Smooth muscle cell (in vitro differentiated cells): ENCODE data around the gene RSPO3. TPM values are rescaled to one million over a fixed set of nuclear protein-coding genes. Genes with fewer than 3 reads are reported as not detected.
A peak's percentile ranks its signal among the peaks of the same experiment; 100 is the strongest.

ENCODE experiments used
- DNase-seq: peaks from one replicate; lab custom pipeline; 2025; ENCODE audit not compliant: unreplicated experiment; lab: John Stamatoyannopoulos, UW
- H2AFZ ChIP-seq: fragments of 200-600 bp; sonication (generic); 2 replicates; pipeline ENCODE4 v1.6.0; 2016; ENCODE audit warnings: antibody characterized with exemption, low read depth, mild to moderate bottlenecking
- H3F3A ChIP-seq: fragments of 200-600 bp; sonication (generic); 2 replicates; pipeline ENCODE4 v1.6.0; 2017; ENCODE audit warnings: antibody characterized with exemption, low read depth
- H3K27ac ChIP-seq: fragments of 200-600 bp; sonication (generic); 2 replicates; pipeline ENCODE4 v1.5.1; 2016; ENCODE audit warnings: low read depth, mild to moderate bottlenecking
- H3K27me3 ChIP-seq: fragments of 200-600 bp; sonication (generic); 2 replicates; pipeline ENCODE4 v1.6.1; 2016; ENCODE audit warnings: low read depth, mild to moderate bottlenecking
- H3K36me3 ChIP-seq: fragments of 200-600 bp; sonication (generic); 2 replicates; pipeline ENCODE4 v1.5.1; 2016; ENCODE audit warnings: low read depth
- H3K4me1 ChIP-seq: fragments of 200-600 bp; sonication (generic); 2 replicates; pipeline ENCODE4 v1.5.1; 2016; ENCODE audit warnings: low read depth
- H3K4me2 ChIP-seq: fragments of 200-600 bp; sonication (generic); 2 replicates; pipeline ENCODE4 v1.6.0; 2016; ENCODE audit warnings: mild to moderate bottlenecking
- H3K4me3 ChIP-seq: fragments of 200-600 bp; sonication (generic); 2 replicates; pipeline ENCODE4 v1.5.1; 2016; ENCODE audit warnings: mild to moderate bottlenecking
- H3K79me2 ChIP-seq: fragments of 200-600 bp; sonication (generic); 2 replicates; pipeline ENCODE4 v1.6.0; 2016; ENCODE audit warnings: low read depth, mild to moderate bottlenecking
- H3K9ac ChIP-seq: fragments of 200-600 bp; sonication (generic); 2 replicates; pipeline ENCODE4 v1.6.0; 2016; ENCODE audit warnings: low read depth
- H3K9me3 ChIP-seq: fragments of 200-600 bp; sonication (generic); replicated peaks from 2 replicates; pipeline ENCODE4 v1.5.1; 2016; ENCODE audit warnings: low read depth
- H4K20me1 ChIP-seq: fragments of 200-600 bp; sonication (generic); 2 replicates; pipeline ENCODE4 v1.6.0; 2016; ENCODE audit warnings: low read depth
- WGBS: methylation state at CpG from one replicate; pipeline ENCODE4 v1.1.7; 2016; ENCODE audit warnings: low lambda C conversion rate; 5-methylcytosine and 5-hydroxymethylcytosine counted together
- polyA plus RNA-seq: library from polyadenylated mRNA; unstranded; fragments of >200 nt; fragmentation: Nextera tagmentation; extraction: Ambion mirVana; gene quantifications from 2 replicates; pipeline ENCODE4 v1.2.1, GENCODE V29; 2016
- total RNA-seq: library from RNA; depleted of rRNA; stranded (reverse); fragments of >200 nt; gene quantifications from 2 replicates; pipeline ENCODE4 v1.2.3, GENCODE V29; 2014
- TF ChIP-seq, protein P1 (sequence below): fragments of 200-600 bp; sonication (generic); IDR thresholded peaks from 2 replicates; pipeline ENCODE4 v1.5.1; 2017; ENCODE audit warnings: borderline replicate concordance, mild to moderate bottlenecking, antibody characterized with exemption; ENCODE audit not compliant: insufficient read depth, poor library complexity, severe bottlenecking

RSPO3 gene
- total and polyA plus RNA-seq, 2 experiments from 2014 or later: 28.8 to 70.1 TPM

DNA sequence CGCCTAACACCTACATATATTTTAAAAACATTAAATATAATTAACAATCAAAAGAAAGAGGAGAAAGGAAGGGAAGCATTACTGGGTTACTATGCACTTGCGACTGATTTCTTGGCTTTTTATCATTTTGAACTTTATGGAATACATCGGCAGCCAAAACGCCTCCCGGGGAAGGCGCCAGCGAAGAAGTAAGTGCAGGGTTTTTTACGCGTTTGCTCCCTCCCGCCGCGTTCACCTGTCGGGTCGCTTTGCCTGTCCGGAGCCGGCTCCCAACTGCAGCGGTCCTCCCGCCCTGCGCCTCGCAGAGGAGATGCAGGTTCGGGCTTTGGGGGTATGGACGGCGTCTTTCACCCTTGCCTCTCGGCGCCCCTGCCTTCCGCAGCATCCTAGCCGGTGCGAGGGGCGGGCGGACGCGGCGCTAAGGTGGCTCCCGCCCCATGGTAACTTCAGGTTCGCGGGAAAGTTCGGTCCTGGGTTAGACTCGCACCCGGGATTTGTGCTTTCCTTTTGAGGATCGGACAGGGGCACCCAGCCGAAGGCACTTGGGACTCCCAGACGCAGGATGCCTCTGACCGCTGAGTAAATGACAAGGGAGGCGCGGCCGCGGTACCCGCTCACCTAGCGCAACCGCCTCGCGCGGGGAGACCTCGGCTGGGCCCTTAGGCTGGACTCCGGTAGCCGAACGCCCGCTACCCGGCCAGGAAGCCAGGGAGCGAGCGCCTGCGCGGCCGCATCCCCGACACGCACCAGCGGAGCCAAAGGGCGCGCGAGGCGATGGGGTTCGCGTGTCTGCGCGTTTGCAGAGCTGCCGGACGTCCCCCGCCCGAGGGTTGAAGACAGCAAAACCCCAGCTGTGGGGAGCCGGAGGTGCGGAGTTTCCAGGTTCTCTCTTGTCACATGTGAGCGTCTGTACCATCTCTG is 891 bp downstream of the RSPO3 start:
- Histone ChIP-seq H3K27me3 (peaks cover 5% of the 10 kb centered on the region), H3K79me2 (peaks cover 57% of the 10 kb centered on the region), H3K36me3 (no peaks in the 10 kb centered on the region), H3K4me3 (peak overlapping the region; percentile 71), H2AFZ (peak overlapping the region; percentile 77), H3K4me1 (peaks cover 12% of the 10 kb centered on the region), H3K4me2 (peak overlapping the region; percentile 92), H3K9ac (peak overlapping the region; percentile 32), H3F3A (no peaks in the 10 kb centered on the region), H4K20me1 (peaks cover 29% of the 10 kb centered on the region), H3K9me3 (no peaks in the 10 kb centered on the region), H3K27ac (no peak overlapping the region)
- TF ChIP-seq, protein P1, sequence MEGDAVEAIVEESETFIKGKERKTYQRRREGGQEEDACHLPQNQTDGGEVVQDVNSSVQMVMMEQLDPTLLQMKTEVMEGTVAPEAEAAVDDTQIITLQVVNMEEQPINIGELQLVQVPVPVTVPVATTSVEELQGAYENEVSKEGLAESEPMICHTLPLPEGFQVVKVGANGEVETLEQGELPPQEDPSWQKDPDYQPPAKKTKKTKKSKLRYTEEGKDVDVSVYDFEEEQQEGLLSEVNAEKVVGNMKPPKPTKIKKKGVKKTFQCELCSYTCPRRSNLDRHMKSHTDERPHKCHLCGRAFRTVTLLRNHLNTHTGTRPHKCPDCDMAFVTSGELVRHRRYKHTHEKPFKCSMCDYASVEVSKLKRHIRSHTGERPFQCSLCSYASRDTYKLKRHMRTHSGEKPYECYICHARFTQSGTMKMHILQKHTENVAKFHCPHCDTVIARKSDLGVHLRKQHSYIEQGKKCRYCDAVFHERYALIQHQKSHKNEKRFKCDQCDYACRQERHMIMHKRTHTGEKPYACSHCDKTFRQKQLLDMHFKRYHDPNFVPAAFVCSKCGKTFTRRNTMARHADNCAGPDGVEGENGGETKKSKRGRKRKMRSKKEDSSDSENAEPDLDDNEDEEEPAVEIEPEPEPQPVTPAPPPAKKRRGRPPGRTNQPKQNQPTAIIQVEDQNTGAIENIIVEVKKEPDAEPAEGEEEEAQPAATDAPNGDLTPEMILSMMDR: no peak
- no peak for DNase-seq
- under 1% methylated on average over 81 of the region's 82 CpGs for WGBS

DNA sequence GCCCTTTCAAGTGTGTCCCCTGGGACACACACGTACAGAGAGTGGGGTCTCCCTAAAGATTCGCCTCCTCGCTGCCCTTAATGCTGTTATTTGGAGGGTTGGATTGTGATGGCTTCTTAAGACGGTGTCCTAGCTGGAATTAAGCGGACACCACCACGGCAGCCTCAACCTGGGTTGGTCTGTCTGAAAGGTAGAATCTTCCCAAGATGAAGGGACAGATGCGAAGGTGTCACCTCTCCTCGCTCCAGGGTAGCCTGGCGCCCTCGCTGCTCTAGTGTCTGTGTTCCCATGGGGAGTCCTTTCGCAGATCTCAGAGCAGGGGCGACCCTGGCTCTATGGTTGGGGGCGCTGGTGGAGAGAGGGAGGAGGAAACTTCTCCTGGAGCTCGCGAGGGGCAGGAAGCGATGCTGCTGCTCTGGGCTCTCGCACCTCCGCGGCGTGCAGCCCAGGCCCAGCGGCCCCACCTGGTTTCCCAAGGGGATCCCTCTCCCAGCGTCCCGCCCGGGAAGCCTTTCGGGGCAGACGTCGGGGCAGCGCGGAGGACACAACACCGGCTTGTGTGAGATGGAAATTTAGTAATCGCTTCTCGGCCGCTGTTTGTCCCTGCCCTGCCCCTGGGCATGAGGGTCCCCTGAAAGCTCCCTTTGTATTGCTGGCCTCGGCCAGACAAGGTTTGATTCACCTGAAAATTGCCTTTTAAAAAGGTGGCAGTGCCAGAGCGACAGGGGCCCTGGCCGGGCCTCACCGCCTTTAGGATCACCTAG is 1.7 kb downstream of the RSPO3 start:
- H2AFZ ChIP-seq: peak overlapping the region; percentile 77
- WGBS: 3% methylated on average over 37 of the region's 37 CpGs
- peak overlapping the region; percentile 71 for H3K4me3 ChIP-seq

DNA sequence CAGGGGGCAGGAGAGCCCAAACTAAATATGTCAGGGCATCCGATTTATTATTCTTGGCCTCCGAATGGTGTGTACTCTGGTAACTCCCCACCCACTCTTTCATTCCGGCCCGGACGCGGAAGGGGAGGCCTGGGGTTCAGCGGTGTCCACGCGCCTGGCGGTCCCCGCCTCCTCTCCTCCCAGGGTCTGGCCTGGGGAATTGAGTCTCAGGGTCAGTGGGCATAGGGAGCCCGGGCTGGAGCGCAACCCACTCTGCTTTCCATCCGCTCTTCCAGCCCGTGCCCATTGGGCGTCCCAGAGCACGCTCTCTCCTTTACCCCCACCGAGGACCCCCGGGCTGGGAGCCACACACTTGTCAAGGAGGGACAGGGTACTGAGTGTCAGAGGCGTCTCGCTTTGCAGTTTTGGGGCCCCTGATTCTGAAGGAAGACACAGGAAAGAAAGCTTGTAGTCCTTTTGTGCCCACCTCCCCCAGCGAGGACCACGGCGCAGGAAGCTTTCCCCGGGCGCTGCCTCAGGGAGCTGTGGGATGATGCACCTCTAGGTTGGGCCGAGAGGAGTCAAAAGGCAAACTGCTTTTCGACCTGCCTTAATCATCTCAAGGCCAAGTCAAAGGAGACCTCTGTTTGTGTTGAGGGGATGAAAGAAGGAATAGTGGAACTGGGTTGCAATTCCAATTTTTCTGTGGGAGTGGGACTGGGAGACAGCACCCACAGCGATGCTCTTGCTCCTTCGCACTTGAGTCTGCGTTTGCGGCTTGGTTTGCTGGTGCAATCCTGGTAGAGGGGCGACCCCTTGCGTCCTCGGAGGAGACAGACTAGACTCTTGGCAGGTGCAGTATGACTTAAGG is 2.5 kb downstream of the RSPO3 start:
- Histone ChIP-seq H4K20me1 (peaks cover 37% of the 10 kb centered on the region), H3F3A (no peaks in the 10 kb centered on the region), H3K4me2 (peak overlapping the region; percentile 92), H3K79me2 (peaks cover 74% of the 10 kb centered on the region), H3K9me3 (no peaks in the 10 kb centered on the region), H3K36me3 (no peaks in the 10 kb centered on the region), H3K27me3 (peaks cover 5% of the 10 kb centered on the region), H3K9ac (peak overlapping the region; percentile 32), H3K27ac (peak overlapping the region; percentile 13), H3K4me3 (peak overlapping the region; percentile 71), H2AFZ (peak overlapping the region; percentile 18), H3K4me1 (peaks cover 16% of the 10 kb centered on the region)
- WGBS: 10% methylated on average over 35 of the region's 35 CpGs
- TF ChIP-seq, protein P1: peak; percentile 91
- DNase-seq: peak; percentile 37

More for the DNA sequence above, 1.7 kb downstream of the RSPO3 start:
- H3K27ac ChIP-seq: no peak overlapping the region
- TF ChIP-seq, protein P1: no peak
- H3K9me3 ChIP-seq: no peaks in the 10 kb centered on the region
- H3K9ac ChIP-seq: peak overlapping the region; percentile 32
- H3K27me3 ChIP-seq: peaks cover 5% of the 10 kb centered on the region
- H3K36me3 ChIP-seq: no peaks in the 10 kb centered on the region
- H4K20me1 ChIP-seq: peaks cover 36% of the 10 kb centered on the region
- no peaks in the 10 kb centered on the region for H3F3A ChIP-seq
- peak overlapping the region; percentile 92 for H3K4me2 ChIP-seq
- DNase-seq: no peak
- H3K79me2 ChIP-seq: peaks cover 66% of the 10 kb centered on the region
- H3K4me1 ChIP-seq: peaks cover 15% of the 10 kb centered on the region
